ENCODE data around the gene ALB. TPM values are rescaled to one million over a fixed set of nuclear protein-coding genes. Genes with fewer than 3 reads are reported as not detected.

The ALB gene
- total RNA-seq, 1 experiment from 2014 or later, result 0.22 TPM

DNA sequence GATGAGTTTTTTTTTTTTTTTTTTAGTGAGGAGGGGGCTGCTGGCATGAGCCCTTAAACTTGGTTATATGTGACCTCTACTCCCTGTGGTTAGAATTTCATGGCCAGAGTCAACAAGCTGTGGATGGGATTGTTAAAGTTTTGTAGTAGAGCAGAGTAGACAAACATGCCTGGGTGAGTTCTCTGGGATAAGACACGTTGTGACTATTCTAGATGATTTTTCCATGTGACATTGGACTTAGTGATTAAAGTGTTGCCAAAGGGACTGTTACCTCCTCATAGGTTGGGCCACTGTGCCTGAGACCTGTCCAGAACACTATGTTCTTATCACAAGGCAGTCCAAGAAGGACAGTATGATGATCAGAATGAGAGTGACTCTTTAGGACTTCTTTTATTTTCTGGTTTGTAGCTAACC is 28.8 kb upstream of the ALB start:
- BruUV-seq (replicated peaks), result no TSS peak
- POLR2A ChIA-PET (ENCODE audit: unreplicated experiment), result no interaction called here
- Histone ChIP-seq H3K4me1 (ENCODE audit: insufficient read depth, low read length) (no peaks in the 10 kb centered on the region), H3F3A (ENCODE audit: low read length, unreplicated experiment) (no peaks in the 10 kb centered on the region), H3K36me3 (ENCODE audit: low read depth, low read length) (no peaks in the 10 kb centered on the region), H3K4me3 (ENCODE audit: low read length) (no peak overlapping the region), H3K9me2 (replicated peaks; ENCODE audit: low read length) (no peaks in the 10 kb centered on the region), H3K79me2 (ENCODE audit: low read length) (no peaks in the 10 kb centered on the region), H2AFZ (ENCODE audit: low read length) (no peak overlapping the region), H3K9ac (ENCODE audit: low read length) (no peak overlapping the region), H4K20me1 (ENCODE audit: low read length) (no peaks in the 10 kb centered on the region), H3K27ac (ENCODE audit: low read length) (no peak overlapping the region), H3K4me2 (ENCODE audit: low read length) (no peak overlapping the region), H3K9me3 (ENCODE audit: low read length) (no peaks in the 10 kb centered on the region), H3K27me3 (ENCODE audit: low read length) (peaks cover 51% of the 10 kb centered on the region)
- TF ChIP-seq EZH2phosphoT487 (IDR thresholded peaks at IDR 0.05; ENCODE audit: borderline replicate concordance, low read length), result no peak
- TF ChIP-seq EZH2 (IDR thresholded peaks at IDR 0.05; ENCODE audit: low read length, unreplicated experiment), result no peak
- TF ChIP-seq, protein P1, sequence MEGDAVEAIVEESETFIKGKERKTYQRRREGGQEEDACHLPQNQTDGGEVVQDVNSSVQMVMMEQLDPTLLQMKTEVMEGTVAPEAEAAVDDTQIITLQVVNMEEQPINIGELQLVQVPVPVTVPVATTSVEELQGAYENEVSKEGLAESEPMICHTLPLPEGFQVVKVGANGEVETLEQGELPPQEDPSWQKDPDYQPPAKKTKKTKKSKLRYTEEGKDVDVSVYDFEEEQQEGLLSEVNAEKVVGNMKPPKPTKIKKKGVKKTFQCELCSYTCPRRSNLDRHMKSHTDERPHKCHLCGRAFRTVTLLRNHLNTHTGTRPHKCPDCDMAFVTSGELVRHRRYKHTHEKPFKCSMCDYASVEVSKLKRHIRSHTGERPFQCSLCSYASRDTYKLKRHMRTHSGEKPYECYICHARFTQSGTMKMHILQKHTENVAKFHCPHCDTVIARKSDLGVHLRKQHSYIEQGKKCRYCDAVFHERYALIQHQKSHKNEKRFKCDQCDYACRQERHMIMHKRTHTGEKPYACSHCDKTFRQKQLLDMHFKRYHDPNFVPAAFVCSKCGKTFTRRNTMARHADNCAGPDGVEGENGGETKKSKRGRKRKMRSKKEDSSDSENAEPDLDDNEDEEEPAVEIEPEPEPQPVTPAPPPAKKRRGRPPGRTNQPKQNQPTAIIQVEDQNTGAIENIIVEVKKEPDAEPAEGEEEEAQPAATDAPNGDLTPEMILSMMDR (conservative IDR thresholded peaks at IDR 0.05; ENCODE audit: low read depth, low read length), result no peak
- intact Hi-C loops (cut with micrococcal nuclease), result no loop called here
- DNase-seq (no peak), ATAC-seq (no peak)
- CTCF ChIA-PET, result no interaction called here

DNA sequence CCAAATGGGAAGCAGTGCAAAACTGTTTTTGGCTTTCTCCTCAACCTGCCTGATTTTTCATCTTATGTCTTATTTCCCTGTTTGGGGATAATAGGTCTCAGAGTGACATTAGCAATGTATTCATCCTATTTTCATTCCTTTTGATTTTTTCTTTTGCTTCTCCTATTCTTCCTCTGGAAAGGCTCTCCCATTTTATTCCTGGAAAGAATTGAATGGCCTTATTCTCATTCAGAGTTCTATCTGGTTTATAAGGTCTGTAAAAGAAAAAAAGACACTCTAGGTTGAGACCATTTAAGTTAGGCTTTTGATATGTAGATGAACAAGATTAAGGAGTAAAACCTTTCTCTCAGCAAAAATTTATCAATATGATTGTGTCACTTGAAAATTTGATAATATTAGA is 27.8 kb upstream of the ALB start:
- no peak for DNase-seq
- Histone ChIP-seq H3K9ac (ENCODE audit: low read length) (no peak overlapping the region), H3K79me2 (ENCODE audit: low read length) (no peaks in the 10 kb centered on the region), H3K4me1 (ENCODE audit: insufficient read depth, low read length) (no peaks in the 10 kb centered on the region), H3K9me2 (replicated peaks; ENCODE audit: low read length) (no peaks in the 10 kb centered on the region), H2AFZ (ENCODE audit: low read length) (no peak overlapping the region), H3K27me3 (ENCODE audit: low read length) (peaks cover 46% of the 10 kb centered on the region), H3K27ac (ENCODE audit: low read length) (no peak overlapping the region), H3K9me3 (ENCODE audit: low read length) (no peaks in the 10 kb centered on the region), H3F3A (ENCODE audit: low read length, unreplicated experiment) (no peaks in the 10 kb centered on the region), H3K4me2 (ENCODE audit: low read length) (no peak overlapping the region), H3K36me3 (ENCODE audit: low read depth, low read length) (no peaks in the 10 kb centered on the region), H3K4me3 (ENCODE audit: low read length) (no peak overlapping the region), H4K20me1 (ENCODE audit: low read length) (no peaks in the 10 kb centered on the region)
- no peak for TF ChIP-seq EZH2phosphoT487 (IDR thresholded peaks at IDR 0.05; ENCODE audit: borderline replicate concordance, low read length)
- ChIA-PET POLR2A (ENCODE audit: unreplicated experiment) (no interaction called here), CTCF (no interaction called here)
- intact Hi-C loops (cut with micrococcal nuclease), result no loop called here
- no peak for ATAC-seq
- no TSS peak for BruUV-seq (replicated peaks)

DNA sequence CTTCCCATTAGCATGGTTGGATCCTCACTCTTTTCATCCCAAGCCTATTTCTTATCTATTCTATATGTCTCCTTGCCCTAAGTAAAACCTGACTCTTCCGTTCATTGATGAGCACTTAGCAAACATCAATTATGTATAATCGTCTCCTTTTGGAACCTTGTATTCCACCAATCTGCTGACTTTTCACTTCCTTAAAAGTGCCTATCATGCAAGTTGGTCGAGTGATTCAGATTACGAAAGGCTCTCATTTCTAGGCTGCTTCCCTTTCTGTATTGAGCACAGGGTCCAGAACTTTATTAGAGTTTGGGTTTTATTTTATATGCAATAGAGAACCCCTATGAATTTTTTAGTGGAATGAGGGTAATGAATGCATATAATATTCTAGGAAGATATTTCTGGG is 27.1 kb upstream of the ALB start:
- POLR2A ChIA-PET (ENCODE audit: unreplicated experiment), result no interaction called here
- H3K9me2 ChIP-seq (replicated peaks; ENCODE audit: low read length), result no peaks in the 10 kb centered on the region
- no peak overlapping the region for H3K27ac ChIP-seq (ENCODE audit: low read length)
- no TSS peak for BruUV-seq (replicated peaks)
- H3K79me2 ChIP-seq (ENCODE audit: low read length), result no peaks in the 10 kb centered on the region
- DNase-seq, result no peak
- H3F3A ChIP-seq (ENCODE audit: low read length, unreplicated experiment), result no peaks in the 10 kb centered on the region
- H3K36me3 ChIP-seq (ENCODE audit: low read depth, low read length), result no peaks in the 10 kb centered on the region
- no peak overlapping the region for H3K4me3 ChIP-seq (ENCODE audit: low read length)
- no peak for ATAC-seq
- H2AFZ ChIP-seq (ENCODE audit: low read length), result no peak overlapping the region
- H3K4me2 ChIP-seq (ENCODE audit: low read length), result no peak overlapping the region
- CTCF ChIA-PET, result no interaction called here
- no peaks in the 10 kb centered on the region for H4K20me1 ChIP-seq (ENCODE audit: low read length)
- peaks cover 46% of the 10 kb centered on the region for H3K27me3 ChIP-seq (ENCODE audit: low read length)
- TF ChIP-seq EZH2 (IDR thresholded peaks at IDR 0.05; ENCODE audit: low read length, unreplicated experiment), result no peak
- TF ChIP-seq, protein P1 (conservative IDR thresholded peaks at IDR 0.05; ENCODE audit: low read depth, low read length), result no peak
- no peak for TF ChIP-seq EZH2phosphoT487 (IDR thresholded peaks at IDR 0.05; ENCODE audit: borderline replicate concordance, low read length)
- H3K9me3 ChIP-seq (ENCODE audit: low read length), result no peaks in the 10 kb centered on the region
- no peaks in the 10 kb centered on the region for H3K4me1 ChIP-seq (ENCODE audit: insufficient read depth, low read length)
- H3K9ac ChIP-seq (ENCODE audit: low read length), result no peak overlapping the region
- intact Hi-C loops (cut with micrococcal nuclease), result no loop called here

All from PC-3 (cell line).